ENCODE data around the gene HLA-F. TPM values are rescaled to one million over a fixed set of nuclear protein-coding genes. Genes with fewer than 3 reads are reported as not detected.

HLA-F gene
- total RNA-seq, 1 experiment from 2014 or later = 8.0 TPM

DNA sequence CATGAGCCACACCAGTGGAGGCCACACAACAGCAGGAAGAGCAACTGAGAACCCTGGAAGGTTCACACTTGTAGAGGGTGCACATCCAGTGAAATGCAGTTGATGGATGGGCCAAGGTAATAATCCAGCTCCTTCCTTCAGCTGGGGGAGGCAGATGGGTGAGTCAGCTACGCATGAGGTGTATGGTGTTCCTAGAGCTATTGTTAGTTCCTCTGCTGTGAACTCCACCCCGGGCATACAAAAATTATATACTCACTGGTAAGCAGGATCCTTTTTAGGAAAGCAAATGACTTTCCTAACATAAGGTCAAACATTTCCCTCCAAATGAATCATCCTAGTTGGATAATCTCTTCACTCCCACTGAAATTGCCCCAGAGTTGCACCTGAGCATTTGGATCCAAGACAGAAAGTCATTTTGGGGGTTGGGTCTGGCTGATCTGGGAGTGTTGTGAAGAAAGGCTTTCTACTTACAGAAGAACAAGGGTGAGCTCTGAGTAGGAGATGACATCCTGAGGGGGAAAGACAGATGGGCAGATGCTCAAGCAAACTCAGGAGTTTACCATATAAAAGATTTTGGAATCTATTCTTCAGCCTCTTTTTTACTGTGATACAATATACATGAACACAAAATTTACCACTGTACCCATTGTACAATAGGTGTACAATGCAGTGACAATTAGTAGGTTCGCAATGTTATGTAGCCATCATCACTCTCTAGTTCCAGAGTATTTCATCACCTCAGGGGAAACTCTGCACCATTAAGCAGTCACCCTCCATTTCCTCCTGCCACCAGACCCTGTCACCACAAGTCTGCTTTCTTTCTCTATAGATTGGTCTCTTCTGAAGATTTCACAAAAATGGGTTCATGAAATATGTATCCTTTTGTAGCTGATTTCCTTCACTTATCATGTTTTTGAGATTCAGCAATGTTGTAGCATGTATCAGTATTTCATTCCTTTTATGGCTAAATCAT, 11.1 kb downstream of the HLA-F start:
- DNase-seq = no peak
- H3K27me3 ChIP-seq = no peaks in the 10 kb centered on the region
- H3K36me3 ChIP-seq = no peaks in the 10 kb centered on the region
- H3K4me3 ChIP-seq = no peak overlapping the region
- H3K9me3 ChIP-seq = no peaks in the 10 kb centered on the region

DNA sequence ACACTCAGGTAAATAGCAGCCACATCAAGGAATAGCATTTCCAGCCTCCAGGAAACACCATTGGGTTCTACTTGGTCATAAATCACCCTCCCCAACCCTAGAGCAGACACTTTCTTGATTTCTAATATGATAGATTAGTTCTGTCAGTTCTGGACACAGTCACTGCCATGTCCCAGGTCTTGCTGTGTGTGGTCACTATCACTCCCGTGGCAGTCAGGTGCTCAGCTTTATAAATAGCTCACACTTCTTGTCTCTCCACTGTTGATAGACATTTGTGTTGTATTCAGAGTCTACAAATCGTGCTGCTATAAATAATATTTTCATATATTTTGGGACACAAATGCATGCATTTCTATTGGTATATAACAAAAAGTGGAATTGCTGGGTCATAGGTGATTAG, 13.3 kb downstream of the HLA-F start:
- no peaks in the 10 kb centered on the region for H3K9me3 ChIP-seq
- H3K27me3 ChIP-seq = no peaks in the 10 kb centered on the region
- no peaks in the 10 kb centered on the region for H3K36me3 ChIP-seq
- DNase-seq = no peak
- no peak overlapping the region for H3K4me3 ChIP-seq

DNA sequence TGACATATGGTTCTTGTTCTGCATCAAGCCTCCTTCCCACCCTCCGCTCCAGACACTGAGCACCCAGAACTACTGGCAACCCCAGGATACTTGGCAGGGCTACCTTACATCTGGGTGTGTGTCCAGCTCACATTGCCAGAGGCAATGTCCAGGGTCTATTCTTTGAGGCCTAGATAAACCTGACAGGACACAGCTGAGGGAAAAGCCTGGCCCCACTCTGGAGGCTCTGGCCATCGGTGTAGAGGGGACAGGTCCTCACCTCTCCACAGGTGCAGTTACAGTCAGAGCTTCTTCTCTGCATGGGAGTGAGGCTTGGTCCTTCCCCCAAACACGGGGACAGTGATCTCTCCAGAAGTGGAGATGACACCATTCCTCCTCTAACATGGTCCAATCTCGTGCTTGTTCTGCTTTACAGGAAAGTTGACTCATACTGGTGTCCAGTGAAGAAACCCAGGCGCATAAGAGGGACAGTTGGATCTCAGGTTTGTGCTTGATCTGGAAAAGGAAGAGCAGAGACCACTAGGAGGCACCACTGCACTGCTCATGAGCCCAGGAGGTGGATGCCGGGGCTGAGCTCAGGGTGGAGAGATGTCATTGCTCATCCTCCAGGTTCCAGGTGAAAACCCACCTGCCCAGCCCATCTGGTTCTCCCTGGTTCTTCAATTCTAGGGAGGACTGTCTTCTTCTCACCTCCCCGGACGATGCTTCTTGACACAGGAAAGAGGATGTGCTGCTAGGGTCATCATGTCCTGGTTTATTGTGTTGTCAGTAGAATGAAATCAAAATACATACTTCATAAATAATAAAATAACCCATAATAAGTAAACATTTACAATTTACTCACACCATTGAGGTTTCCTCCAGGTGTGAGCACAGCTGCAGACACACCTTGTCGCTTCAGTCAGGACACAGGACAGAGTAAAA, 14.7 kb downstream of the HLA-F start:
- DNase-seq = peak; percentile 26
- Histone ChIP-seq H3K36me3 (no peaks in the 10 kb centered on the region), H3K4me3 (no peak overlapping the region), H3K27me3 (no peaks in the 10 kb centered on the region), H3K9me3 (no peaks in the 10 kb centered on the region)

DNA sequence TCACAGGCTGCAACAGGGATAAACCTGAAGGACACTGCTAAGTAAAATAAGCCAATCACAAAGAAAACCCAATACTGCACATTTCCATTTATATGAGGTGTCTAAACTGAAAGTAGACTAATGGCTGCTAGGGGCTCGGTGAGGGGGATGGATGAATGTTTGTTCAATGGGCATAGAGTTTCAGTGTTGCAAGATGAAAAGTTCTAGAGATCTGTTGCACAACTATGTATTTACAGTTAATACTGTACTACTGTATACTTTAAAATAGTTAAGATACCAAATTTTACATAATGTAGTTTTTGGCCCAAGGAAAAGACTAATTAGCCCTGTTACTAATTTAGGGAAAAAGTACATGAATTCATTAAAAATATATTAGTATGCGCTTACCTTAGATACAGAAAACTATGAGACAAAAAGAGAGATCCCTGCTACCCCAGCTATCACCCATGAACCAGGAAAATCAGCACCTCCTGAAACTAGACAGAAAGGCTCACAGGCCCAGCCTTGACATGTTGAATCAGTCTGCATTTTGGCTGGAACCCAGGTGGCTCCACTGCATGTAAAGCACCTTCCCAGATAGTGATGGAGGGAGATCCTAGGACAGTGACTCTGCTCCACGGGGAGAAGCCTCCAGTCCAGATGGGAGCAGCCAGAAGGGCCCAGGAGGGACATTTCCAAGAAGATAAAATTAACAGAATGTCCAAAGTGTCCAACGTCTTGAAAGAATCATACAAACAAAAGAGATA, 16.1 kb downstream of the HLA-F start:
- Histone ChIP-seq H3K4me3 (no peak overlapping the region), H3K27me3 (no peaks in the 10 kb centered on the region), H3K36me3 (no peaks in the 10 kb centered on the region), H3K9me3 (no peaks in the 10 kb centered on the region)
- DNase-seq = no peak

DNA sequence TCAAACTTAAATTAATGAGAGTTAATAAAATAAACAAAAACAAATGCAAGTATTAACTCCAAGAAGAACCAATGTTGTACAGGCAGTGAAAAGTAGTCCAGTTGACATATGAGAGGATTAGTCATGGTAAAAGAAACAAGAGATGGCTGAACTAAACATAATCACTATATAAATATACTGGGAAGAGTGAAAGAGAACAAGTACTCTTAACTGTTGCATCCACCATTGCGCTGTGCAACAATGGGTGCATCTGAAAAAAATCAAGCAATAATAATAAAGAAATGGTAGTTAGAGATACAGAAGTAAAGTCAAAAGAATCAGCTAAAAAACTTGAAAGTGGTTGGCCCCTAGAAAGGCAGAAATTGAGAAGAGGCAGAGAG, 16.6 kb downstream of the HLA-F start:
- no peak for DNase-seq
- Histone ChIP-seq H3K27me3 (no peaks in the 10 kb centered on the region), H3K36me3 (no peaks in the 10 kb centered on the region), H3K9me3 (no peaks in the 10 kb centered on the region), H3K4me3 (no peak overlapping the region)

DNA sequence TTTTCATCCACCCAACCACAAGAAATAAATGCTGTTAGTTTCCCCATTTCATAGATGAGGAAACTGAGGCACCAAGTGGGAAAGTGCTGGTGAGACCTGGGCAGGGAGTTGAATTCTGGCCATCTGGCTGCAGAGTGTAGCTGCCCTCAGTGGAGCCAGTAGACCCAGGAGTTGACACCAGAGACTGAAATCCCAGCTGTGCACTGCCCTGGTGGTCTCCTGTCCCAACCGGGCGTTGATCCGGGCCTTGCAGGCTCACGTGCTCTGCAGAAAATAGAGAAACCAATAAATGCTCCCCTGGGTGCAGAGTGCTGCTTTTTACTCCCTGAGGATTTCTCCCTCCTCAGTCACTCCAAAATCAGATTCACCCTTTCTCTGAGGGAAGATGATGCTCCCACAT, 18.4 kb downstream of the HLA-F start:
- DNase-seq = no peak
- no peaks in the 10 kb centered on the region for H3K27me3 ChIP-seq
- no peaks in the 10 kb centered on the region for H3K36me3 ChIP-seq
- H3K9me3 ChIP-seq = no peaks in the 10 kb centered on the region
- no peak overlapping the region for H3K4me3 ChIP-seq

DNA sequence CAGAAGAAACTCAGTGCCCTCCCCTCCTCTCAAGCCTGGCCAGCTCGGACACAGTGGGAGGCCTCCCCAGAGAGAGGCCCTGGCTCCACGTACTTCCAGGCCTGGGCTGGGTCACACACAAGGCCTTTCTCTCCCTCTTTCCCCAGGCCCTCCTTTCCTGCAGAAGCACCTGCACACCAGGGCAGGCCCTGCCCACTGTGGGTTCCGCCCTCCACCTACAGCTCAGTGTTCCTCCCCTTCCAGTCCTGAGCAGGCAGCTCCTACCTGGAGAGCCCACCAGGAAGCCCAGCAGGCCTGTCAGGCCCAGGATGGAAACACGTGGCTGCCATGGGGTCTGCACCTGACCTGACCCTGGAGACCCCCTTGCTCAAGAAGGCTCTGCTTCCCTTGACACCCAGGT, 18.9 kb downstream of the HLA-F start:
- H3K27me3 ChIP-seq = no peaks in the 10 kb centered on the region
- no peak overlapping the region for H3K4me3 ChIP-seq
- H3K9me3 ChIP-seq = no peaks in the 10 kb centered on the region
- no peak for DNase-seq
- H3K36me3 ChIP-seq = no peaks in the 10 kb centered on the region

DNA sequence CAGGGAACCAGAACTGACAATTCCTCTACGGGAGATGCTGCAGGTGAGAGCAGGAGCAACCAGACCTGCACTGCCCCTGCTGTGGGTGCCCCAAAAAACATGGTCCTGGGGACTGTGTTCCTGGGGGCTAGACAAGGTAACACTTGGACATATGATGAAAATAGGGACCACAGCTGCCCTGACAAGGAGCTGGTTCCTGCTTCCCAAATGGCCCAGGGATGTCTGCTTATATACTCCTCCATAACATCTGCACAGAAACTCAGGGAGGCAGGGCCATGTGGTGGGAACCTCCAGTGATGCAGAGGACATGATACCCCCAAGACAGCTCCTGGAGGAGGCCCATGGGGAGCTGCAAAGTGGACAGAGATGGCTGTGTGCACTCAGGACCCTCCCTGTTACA, 19.8 kb downstream of the HLA-F start:
- Histone ChIP-seq H3K9me3 (no peaks in the 10 kb centered on the region), H3K36me3 (no peaks in the 10 kb centered on the region), H3K4me3 (no peak overlapping the region), H3K27me3 (no peaks in the 10 kb centered on the region)
- DNase-seq = no peak

DNA sequence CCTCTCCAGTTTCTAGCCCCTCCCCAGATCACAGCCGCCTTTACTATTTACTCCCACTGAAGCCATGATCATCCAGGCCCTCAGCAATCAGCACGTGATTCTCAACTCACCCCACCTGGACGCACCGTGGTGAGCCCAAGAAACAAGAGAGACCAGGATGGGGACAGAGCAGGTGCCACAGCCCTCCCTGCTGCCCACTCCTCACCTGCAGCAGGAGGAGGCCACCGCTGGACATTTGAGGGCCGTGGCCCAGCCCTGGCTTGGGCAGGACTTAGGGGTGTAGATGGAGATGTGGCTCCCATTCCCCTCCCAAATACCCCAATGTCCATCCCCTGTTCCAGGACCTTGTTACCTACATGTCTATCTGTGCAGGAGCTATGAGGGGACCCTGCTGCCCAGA, 20.3 kb downstream of the HLA-F start:
- H3K9me3 ChIP-seq = no peaks in the 10 kb centered on the region
- no peaks in the 10 kb centered on the region for H3K36me3 ChIP-seq
- no peak for DNase-seq
- no peak overlapping the region for H3K4me3 ChIP-seq
- H3K27me3 ChIP-seq = no peaks in the 10 kb centered on the region

DNA sequence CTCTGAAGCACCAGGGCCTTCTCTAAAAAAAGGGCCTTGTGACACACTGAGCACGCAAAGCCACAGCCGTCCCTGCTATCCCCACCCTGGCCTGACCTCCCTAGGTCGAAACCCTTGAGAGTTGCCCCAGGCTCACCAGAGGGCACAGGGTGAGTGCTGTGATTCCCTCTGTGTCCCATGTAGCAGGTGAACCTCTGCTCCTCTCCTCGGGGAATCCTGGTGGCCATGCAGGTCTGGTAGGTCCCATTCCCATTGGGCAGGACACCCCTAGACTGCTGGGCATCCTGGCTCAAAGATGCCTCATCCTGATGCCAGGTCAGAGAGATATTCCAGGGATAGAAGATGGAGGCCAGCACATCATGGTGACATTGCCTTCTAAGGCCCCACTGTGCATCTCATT, 20.9 kb downstream of the HLA-F start:
- H3K4me3 ChIP-seq = no peak overlapping the region
- DNase-seq = no peak
- H3K36me3 ChIP-seq = no peaks in the 10 kb centered on the region
- H3K27me3 ChIP-seq = no peaks in the 10 kb centered on the region
- no peaks in the 10 kb centered on the region for H3K9me3 ChIP-seq

DNA sequence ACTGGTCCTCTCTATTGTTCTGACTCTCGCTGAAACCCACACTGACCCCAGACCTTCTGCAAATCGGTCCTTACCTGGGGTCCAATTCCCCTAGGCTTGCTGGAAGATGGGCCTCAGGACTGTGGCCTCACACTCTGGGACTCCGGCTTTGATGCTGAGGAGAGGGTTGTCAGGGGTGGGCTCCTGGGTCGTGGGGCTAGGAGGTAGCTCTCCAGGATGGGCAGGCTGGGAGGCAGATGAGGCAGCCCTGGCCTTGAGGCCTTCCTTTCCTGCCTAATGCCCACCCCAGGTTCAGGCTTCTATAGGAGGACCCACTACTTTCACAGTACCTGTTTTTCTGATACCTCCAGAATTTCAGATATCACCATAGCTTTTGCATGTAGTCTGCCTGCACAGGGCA, 21.4 kb downstream of the HLA-F start:
- Histone ChIP-seq H3K4me3 (no peak overlapping the region), H3K27me3 (no peaks in the 10 kb centered on the region), H3K36me3 (no peaks in the 10 kb centered on the region), H3K9me3 (no peaks in the 10 kb centered on the region)
- no peak for DNase-seq

DNA sequence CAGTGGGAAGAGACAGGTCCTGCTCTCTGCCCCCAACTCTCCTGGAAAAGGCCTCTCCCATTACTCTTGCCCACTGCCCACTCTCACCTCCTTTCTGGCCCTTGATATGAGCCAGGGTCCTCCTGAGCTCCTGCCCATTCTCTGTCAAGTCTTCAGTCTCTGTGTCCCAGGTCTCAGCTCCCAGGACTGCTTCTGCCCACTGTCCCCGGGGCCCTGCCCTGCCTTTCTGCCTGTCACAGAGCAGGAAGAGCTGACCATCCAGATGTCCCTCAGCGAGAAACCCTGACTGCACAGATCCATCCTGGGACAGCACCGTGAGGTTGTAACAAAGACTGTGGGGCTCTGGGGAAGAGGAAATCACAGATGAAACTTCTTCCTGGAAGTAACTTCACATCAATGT, 22.2 kb downstream of the HLA-F start:
- H3K9me3 ChIP-seq = no peaks in the 10 kb centered on the region
- no peak for DNase-seq
- no peaks in the 10 kb centered on the region for H3K36me3 ChIP-seq
- H3K27me3 ChIP-seq = no peaks in the 10 kb centered on the region
- H3K4me3 ChIP-seq = no peak overlapping the region

DNA sequence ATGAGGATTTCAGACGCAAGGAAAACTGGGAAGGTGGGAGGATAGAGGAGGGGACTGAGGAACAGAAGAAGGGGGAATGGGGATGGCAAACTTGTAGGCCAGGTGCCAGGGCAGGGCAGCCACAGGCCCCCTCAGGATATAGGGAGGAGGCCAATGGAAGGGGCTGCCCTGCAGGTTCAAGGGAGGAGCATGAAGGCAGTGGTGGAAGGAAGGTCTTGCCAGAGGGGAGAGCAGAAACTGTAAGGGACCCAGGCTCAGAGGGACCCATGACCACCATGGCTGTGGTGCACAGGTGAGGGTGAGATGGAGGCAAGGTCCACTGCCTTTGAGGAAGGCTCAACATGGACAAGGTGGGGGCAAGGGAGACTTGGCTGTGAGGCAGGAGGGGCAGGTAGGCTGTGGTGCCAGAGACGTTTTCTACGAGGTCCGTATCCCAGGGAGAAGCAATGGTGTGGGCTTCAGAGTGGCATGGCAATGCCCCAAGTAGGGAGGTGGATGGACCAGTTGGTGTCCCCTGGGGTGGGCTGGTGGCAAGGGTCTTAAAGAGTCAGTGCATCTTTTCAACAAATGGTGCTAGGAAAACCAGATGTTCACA, 22.7 kb downstream of the HLA-F start:
- Histone ChIP-seq H3K4me3 (no peak overlapping the region), H3K9me3 (no peaks in the 10 kb centered on the region), H3K27me3 (no peaks in the 10 kb centered on the region), H3K36me3 (no peaks in the 10 kb centered on the region)
- DNase-seq = no peak

DNA sequence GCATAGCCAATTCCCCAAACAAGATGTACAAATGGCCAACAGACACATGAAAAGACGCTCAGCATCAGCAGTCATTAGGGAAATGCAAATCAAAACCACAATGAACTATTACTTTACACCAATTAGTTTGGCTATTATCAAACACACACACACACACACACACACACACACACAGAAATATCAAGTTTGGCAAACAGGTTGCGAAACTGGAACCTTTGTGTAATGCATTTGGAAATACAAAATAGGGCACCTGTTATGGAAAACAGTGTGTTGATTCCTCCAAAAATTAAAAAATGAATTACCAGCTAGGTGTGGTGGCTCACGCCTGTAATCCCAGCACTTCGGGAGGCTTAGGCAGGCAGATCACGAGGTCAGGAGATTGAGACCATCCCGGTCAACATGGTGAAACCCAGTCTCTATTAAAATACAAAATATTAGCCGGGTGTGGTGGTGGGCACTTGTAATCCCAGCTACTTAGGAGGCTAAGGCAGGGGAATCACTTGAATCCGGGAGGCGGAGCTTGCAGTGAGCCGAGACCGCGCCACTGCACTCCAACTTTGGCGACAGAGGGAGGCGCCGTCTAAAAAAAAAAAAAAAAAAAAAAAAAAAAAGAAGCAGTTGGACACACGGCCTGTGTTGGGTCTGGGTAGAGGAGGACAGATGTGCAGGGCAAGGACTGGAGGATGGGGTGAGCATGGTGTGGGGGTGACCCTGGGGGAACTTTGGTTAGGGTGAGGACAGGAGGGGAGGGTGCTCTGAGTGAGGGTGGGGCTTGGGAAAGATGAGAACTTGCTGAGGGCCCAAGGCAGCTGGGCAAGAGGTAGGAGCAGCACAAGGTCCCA, 23.8 kb downstream of the HLA-F start:
- DNase-seq = no peak
- no peaks in the 10 kb centered on the region for H3K9me3 ChIP-seq
- no peaks in the 10 kb centered on the region for H3K27me3 ChIP-seq
- no peak overlapping the region for H3K4me3 ChIP-seq
- no peaks in the 10 kb centered on the region for H3K36me3 ChIP-seq

DNA sequence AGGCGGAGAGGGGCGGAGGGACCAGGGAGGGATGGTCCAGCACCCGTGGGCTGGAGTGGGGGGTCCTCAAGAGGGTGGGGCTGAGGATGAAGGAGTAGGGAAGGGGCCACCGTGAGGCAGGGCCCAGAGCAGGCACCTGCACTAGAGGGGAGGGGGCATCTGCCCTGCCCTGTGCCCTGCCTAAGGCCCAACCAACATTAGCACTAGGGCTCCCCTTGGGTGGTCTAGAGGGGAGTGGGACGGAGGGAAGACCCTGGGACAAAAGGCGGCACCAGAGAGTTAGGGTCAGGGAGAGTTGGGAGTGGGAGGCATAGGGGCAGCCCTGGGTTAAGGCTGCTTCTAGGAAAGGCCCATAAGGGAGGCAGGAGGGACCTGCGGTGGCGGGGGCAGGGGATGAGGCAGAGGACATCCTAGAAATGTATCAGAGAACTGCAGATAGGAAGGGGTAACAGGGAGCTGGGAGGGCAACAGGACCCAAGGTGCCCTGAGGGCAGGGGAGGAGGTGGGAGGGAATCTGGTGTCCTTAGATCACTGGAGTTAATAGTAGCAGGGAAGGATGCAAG, 24.5 kb downstream of the HLA-F start:
- Histone ChIP-seq H3K4me3 (peak overlapping the region; percentile 63), H3K9me3 (no peaks in the 10 kb centered on the region), H3K27me3 (no peaks in the 10 kb centered on the region), H3K36me3 (no peaks in the 10 kb centered on the region)
- DNase-seq = no peak
